Stimulated activated effector memory CD8-positive, alpha-beta T cell treated with anti-CD3 and anti-CD28 coated beads, Interleukin-12 subunit alpha, Interleukin-12 subunit beta, amount 100 ng/mL, for 72 hours (primary cell): ENCODE results near the gene AGAP1.

Source experiments
- ATAC-seq: fragments of 150-1000 bp; cut with Tn5 transposase; 2 replicates; pipeline ENCODE4 v1.10.0; 2021
- DNase-seq, 2 donors: peaks; one replicate each; pipeline ENCODE4 v3.0.0; 2021 to 2022; ENCODE audit warnings: low spot score in 2 of 2
- H3K27ac Mint-ChIP-seq: one replicate; pipeline ENCODE4 v1.8.0; 2022; ENCODE audit warnings: mild to moderate bottlenecking, mixed read lengths
- H3K36me3 Mint-ChIP-seq: one replicate; pipeline ENCODE4 v1.8.0; 2022; ENCODE audit warnings: mild to moderate bottlenecking, mixed read lengths
- H3K4me1 Mint-ChIP-seq: one replicate; pipeline ENCODE4 v1.8.0; 2022; ENCODE audit warnings: mixed read lengths
- H3K4me3 Mint-ChIP-seq: one replicate; pipeline ENCODE4 v1.8.0; 2022; ENCODE audit warnings: mild to moderate bottlenecking, mixed read lengths
- H3K9me3 Mint-ChIP-seq: one replicate; pipeline ENCODE4 v1.8.0; 2022; ENCODE audit warnings: mixed read lengths

The AGAP1 gene

DNA sequence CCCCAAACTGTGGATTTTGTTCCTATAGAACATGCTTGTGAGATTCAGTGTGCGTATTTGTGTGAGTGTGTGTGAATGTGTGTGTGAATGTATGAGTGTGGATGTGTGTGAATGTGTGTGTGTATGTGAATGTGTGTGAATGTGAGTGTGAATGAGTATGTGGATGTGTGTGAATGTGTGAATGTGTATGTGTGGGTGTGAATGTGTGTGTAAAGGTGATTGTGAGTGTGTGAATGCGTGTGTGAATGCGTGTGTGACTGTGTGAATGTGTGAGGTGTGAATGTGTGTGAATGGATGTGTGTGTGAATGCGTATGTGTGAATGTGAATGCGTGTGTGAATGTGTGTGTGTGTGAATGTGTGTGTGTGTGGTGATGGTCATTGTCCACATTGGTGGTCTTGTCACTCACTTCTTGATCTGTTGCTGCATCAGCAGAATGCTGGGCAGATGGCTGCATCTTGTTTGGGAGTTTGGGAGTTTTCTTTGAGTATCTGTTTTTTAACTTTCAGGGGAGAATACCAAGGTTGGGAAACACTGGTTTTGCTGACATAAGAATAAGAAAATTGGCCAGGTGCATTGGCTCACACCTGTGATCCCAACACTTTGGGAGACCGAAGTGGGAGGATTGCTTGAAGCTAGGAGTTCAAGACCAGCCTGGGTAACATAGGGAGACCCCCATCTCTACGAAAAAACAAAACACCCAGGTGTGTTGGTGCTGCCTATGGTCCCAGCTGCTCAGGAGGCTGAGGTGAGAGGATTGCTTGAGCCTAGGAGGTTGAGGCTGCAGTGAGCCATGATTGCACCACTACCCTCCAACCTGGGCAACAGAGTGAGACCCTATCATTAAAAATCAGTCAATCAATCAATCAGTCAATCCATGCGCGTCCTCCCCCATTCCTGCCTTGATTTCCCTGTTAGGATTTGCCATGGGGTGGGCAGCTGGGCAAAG, 18.2 kb downstream of the AGAP1 start:
- no peak for DNase-seq
- no peak overlapping the region for H3K4me3 Mint-ChIP-seq
- no peak for ATAC-seq
- H3K27ac Mint-ChIP-seq: no peak overlapping the region
- no peaks in the 10 kb centered on the region for H3K9me3 Mint-ChIP-seq
- H3K4me1 Mint-ChIP-seq: peaks cover 13% of the 10 kb centered on the region
- no peaks in the 10 kb centered on the region for H3K36me3 Mint-ChIP-seq

DNA sequence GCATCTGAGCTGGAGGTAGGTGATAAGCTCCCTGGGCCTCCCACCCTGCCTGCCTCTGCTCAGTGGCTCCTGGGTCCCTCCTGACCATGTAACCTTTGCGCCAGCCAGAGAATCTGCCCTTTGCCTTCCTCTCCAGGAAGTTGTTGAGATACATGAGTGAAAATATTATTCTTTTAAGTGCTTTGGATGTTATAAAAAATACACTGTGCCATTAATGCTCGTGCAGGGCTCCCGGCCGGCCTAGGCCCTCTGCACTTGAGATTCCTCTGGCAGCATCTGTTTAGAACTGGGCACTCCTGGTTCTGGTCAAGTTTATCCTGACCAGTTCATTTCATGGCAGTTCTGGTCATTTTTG, 18.8 kb downstream of the AGAP1 start:
- Mint-ChIP-seq H3K27ac (no peak overlapping the region), H3K9me3 (no peaks in the 10 kb centered on the region), H3K4me1 (peaks cover 13% of the 10 kb centered on the region), H3K36me3 (no peaks in the 10 kb centered on the region), H3K4me3 (no peak overlapping the region)
- DNase-seq (no peak), ATAC-seq (no peak)

DNA sequence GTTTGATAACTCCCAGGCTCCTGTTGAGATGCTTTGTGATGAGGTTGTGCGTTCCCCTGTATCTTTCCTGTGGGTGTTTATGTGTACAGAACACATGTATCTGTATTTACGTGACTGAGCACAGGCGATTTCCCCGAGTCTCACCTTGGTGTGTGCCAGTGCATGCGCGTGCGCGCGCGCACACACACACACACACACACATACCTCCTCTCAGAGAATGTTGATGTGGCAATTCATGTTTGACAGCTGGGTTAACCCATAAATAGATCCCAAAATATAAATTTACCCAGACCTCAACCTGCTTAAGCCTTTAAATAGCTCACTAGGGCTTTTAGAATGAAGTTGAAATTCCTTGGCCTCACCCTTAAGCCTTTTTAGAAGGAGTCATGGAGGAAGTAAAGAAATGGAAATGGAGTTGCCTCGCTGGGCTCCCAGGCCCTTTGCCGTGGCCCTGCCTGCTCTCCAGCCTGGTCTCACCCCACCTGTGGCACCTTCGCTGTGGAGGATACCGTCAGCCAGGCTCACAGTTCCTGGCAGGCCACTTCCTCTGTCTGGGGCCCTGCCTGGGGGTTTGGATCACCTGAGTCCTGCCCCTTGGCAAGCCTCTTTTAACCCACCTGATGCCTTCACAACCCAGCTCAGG, 20.3 kb downstream of the AGAP1 start:
- no peaks in the 10 kb centered on the region for H3K36me3 Mint-ChIP-seq
- H3K4me1 Mint-ChIP-seq: peaks cover 13% of the 10 kb centered on the region
- no peak overlapping the region for H3K4me3 Mint-ChIP-seq
- no peaks in the 10 kb centered on the region for H3K9me3 Mint-ChIP-seq
- DNase-seq: no peak
- H3K27ac Mint-ChIP-seq: no peak overlapping the region
- no peak for ATAC-seq

DNA sequence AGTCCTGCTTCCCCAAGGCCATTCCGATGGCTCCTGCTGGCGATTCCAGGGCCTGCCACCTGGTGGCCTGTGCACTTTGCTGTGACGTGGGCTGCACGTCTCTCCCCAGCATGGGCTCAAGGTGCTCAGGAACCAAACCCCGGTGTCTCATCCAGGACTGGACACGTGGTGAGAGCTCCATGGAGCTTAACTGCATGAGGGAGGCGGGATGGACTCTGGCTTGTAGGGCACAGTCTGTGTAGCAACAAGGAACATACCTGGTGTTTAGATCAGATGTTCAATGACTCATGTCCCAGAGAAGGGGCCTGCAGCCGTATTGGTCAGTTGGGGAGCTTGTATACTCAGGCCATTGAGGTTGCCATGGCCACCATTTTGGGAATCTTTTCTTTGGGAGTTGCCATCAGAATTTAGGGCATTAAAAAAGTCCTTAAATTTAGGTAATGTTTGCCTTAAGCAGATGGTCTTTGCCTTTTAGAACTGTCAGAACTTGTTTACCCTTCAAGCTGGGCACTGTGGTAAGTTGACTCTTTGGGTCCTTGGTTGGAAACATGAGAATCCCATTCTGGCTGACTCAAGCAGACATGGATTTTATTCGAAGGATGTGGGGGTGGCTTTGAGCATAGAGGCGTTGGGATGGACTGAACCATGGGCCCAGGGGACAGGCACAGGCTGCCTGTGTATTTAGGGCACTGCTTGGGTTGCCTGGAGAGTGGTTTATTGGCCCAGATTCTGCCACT, 21.0 kb downstream of the AGAP1 start:
- no peak for DNase-seq
- H3K9me3 Mint-ChIP-seq: no peaks in the 10 kb centered on the region
- no peaks in the 10 kb centered on the region for H3K36me3 Mint-ChIP-seq
- H3K27ac Mint-ChIP-seq: no peak overlapping the region
- peaks cover 13% of the 10 kb centered on the region for H3K4me1 Mint-ChIP-seq
- no peak overlapping the region for H3K4me3 Mint-ChIP-seq
- no peak for ATAC-seq

DNA sequence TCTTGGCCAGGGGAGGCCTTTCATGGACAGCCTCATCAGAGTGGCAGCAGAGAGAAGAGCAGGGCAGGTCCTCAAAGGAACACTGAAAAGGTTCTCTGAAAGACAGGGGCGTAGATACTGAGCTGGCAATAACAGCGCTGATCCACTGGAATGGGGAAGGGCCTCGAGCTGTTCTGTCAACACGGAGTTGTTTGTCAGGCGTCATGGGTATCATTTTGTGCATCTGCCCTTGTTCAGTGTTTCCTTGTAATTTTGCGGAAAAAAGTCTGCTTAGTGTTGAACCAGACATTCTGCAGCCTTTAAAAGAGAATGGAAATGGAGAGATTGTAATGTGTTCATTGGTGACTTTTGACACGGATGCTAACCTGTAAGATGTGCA, 21.5 kb downstream of the AGAP1 start:
- Mint-ChIP-seq H3K9me3 (no peaks in the 10 kb centered on the region), H3K36me3 (no peaks in the 10 kb centered on the region), H3K27ac (no peak overlapping the region), H3K4me1 (peaks cover 13% of the 10 kb centered on the region), H3K4me3 (no peak overlapping the region)
- ATAC-seq: no peak
- no peak for DNase-seq

DNA sequence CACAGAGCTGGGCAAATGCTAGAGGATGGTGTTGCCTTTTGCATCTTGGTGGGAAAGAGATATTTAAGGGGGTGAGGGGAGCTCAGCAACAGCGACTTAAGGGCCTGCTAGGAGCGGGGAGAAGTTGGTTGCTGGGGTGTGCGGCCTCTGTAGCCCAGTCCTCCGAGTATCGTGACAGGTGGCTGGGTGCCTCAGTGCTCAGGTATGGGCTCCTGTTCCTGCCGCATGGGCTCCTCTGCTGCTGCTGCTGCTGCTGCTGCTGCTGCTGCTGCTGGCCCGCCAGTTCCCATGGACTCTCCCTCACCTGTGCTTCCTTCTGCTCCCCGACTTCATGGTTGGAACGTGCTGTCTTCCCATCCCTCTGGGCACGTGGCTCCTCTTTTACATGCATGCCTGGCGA, 22.0 kb downstream of the AGAP1 start:
- Mint-ChIP-seq H3K36me3 (no peaks in the 10 kb centered on the region), H3K27ac (no peak overlapping the region), H3K4me1 (peaks cover 13% of the 10 kb centered on the region), H3K4me3 (no peak overlapping the region), H3K9me3 (no peaks in the 10 kb centered on the region)
- DNase-seq (no peak), ATAC-seq (no peak)

DNA sequence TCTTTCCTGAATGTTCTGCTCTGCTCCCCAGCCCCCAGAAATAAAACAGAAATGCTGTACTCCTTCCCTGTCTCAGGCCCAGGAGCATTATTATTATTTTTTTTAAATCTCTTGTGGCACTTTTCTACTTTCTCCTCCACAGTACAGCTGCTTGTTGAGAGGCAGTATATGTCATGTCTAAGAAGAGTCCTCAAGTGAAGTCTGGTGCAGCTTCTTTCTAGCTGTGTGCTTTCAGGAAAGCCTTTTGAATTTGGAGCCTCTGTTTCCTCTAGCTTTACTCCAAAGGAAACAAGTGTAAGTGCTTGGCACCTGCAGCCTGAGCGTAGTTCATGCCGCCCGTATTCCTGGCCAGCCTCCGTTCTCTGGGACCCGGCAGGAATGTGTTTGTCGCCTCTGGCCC, 22.4 kb downstream of the AGAP1 start:
- Mint-ChIP-seq H3K4me1 (peaks cover 13% of the 10 kb centered on the region), H3K27ac (no peak overlapping the region), H3K4me3 (no peak overlapping the region), H3K9me3 (no peaks in the 10 kb centered on the region), H3K36me3 (no peaks in the 10 kb centered on the region)
- DNase-seq (no peak), ATAC-seq (no peak)

DNA sequence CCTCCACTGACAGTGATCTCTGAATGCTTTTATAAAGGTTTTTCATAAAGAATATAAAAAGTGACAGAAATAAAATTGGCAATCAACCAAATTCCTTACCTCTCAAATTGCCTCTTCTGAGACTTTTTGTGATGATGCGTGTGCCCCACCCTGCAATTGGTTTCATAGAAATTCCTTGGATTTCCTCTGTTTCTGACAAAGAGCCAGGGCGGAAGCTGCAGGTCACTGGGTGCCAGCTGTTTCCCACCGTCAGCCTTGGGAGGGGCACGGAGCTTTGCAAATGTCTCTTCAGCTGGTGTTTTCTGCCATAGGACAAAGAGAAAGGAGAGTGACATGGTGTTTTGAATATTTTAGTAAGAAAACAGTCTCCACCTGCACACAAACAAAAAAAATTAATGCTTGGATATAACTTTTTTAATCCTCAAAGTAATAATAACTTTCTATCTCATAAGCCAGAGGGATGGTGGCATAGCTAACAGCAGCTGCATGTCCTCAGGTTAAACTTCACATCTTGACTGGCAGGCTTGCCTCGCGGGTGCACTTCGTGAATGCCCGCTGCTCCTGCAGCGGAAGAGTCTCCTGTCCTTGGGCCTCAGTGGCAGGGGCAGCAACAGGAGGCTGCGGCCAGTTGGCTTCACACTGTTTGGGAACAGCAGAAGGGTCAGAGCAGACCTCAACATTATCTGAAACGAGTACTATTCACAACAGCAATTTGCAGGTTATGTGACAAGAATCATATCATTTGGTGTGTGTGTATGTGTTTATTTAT, 24.7 kb downstream of the AGAP1 start:
- Mint-ChIP-seq H3K4me3 (no peak overlapping the region), H3K36me3 (no peaks in the 10 kb centered on the region), H3K27ac (no peak overlapping the region), H3K4me1 (peaks cover 26% of the 10 kb centered on the region), H3K9me3 (no peaks in the 10 kb centered on the region)
- ATAC-seq (no peak), DNase-seq (no peak)

DNA sequence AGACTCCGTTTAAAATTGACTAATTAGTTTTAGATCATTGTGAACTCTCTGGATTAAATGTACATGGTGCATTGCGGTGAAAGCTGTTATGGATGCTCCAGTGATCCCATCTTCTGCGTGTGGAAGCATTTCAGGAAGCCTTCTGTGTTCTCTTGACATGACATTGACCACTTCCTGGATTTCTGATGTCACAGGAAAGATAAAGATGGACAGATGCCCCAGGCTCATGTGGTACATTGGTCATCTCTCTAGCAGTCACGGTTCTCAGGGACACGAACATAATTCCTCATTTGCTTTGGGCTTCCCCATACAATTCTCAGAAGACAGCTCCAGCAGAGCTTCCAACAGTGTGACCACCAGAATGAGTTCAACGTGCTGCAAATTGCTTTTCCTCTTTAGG, 26.9 kb downstream of the AGAP1 start:
- ATAC-seq (no peak), DNase-seq (no peak)
- H3K9me3 Mint-ChIP-seq: no peaks in the 10 kb centered on the region
- H3K4me3 Mint-ChIP-seq: no peak overlapping the region
- H3K36me3 Mint-ChIP-seq: no peaks in the 10 kb centered on the region
- H3K27ac Mint-ChIP-seq: no peak overlapping the region
- peaks cover 13% of the 10 kb centered on the region for H3K4me1 Mint-ChIP-seq

DNA sequence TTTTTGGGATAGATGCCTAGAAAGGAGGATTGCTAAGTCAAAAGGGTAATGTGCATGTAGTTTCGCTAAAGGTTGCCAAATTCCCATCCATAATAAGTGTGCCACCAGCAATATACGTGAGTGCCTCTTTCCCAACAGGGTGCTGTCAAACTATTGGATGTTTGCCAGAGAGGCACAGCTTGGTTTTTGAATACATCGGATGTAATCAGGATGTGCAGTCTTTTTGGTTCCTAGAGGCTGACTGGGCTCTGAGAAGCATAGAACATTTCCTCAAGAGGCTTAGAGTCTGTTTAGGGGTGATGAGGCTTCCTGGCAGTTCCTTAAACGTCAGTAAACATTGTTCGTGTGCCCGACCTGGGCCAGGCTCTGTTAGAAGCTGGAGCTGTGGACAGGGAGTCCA, 28.0 kb downstream of the AGAP1 start:
- H3K27ac Mint-ChIP-seq: no peak overlapping the region
- H3K4me3 Mint-ChIP-seq: no peak overlapping the region
- no peaks in the 10 kb centered on the region for H3K9me3 Mint-ChIP-seq
- H3K36me3 Mint-ChIP-seq: no peaks in the 10 kb centered on the region
- ATAC-seq: no peak
- no peak for DNase-seq
- peaks cover 13% of the 10 kb centered on the region for H3K4me1 Mint-ChIP-seq

DNA sequence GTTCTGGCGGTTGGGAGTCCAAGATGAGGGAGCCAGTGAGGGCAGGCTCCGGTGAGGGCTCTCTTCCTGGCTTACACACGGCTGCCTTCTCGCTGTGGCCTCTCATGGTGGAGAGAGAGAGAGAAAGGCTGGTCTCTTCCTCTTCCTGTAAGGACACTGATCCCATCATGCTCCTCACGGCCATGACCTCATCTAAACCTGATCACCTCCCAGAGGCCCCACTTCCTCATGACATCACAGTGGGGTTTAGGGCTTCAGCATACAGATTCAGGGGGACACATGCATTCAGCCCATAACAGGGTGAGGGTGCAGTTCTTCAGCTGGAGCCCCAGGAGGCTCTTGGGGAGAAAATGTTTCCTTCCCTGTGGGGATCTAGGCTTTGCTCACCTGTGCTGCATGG, 29.2 kb downstream of the AGAP1 start:
- H3K27ac Mint-ChIP-seq: no peak overlapping the region
- no peaks in the 10 kb centered on the region for H3K9me3 Mint-ChIP-seq
- DNase-seq (no peak), ATAC-seq (no peak)
- H3K4me1 Mint-ChIP-seq: peaks cover 13% of the 10 kb centered on the region
- H3K4me3 Mint-ChIP-seq: no peak overlapping the region
- no peaks in the 10 kb centered on the region for H3K36me3 Mint-ChIP-seq

DNA sequence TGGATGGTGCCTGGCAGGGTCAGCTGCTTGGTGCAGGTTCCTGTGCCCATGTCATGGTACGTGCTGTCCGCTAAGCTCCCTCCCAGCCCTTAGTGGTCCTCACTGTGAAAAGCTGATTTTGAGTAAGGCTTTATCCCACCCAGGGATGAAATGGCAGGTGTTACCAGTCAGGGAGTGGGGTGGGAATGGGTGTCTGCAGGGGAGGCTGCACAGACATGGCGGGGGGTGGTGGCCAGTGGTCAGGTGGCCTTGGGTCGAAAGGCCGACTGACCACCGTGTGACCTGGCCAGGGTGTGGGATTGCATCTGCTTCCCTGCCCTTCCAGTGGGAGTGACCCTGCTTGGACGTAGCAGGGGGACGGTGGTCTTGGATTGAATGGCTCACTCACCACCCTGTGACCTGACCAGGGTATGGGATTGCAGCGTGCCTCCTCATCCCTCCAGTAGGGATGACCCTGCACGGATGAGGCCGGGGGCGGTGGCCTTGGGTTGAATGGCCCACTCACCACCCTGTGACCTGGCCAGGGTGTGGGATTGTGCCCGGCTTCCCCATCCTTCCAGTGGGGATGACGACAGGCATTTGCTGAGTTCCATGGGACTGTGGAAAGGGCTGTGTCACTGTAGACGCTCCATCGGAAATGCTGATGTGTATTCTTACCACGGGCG, 29.8 kb downstream of the AGAP1 start:
- Mint-ChIP-seq H3K4me1 (peaks cover 13% of the 10 kb centered on the region), H3K9me3 (no peaks in the 10 kb centered on the region), H3K4me3 (no peak overlapping the region), H3K36me3 (no peaks in the 10 kb centered on the region), H3K27ac (no peak overlapping the region)
- DNase-seq: no peak
- ATAC-seq: no peak

DNA sequence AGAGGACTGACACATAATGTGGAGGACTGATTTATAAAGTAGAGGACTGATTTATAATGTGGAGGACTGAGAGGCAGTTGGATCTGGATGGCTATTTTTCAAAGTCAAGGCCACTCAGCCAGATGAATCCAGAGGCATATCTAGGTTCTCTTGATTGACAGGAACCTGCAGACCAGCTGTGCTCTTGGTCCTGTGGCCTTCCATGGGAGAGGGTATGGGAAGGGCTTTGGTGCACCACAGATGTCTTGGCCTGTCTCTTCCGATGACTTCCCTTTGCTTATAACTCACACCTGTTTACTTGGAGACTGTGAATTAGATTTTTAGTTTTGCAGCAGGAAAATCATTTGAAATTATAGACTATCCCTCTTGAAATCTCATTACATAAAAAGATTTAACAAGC, 32.3 kb downstream of the AGAP1 start:
- peaks cover 13% of the 10 kb centered on the region for H3K4me1 Mint-ChIP-seq
- H3K9me3 Mint-ChIP-seq: no peaks in the 10 kb centered on the region
- H3K4me3 Mint-ChIP-seq: no peak overlapping the region

DNA sequence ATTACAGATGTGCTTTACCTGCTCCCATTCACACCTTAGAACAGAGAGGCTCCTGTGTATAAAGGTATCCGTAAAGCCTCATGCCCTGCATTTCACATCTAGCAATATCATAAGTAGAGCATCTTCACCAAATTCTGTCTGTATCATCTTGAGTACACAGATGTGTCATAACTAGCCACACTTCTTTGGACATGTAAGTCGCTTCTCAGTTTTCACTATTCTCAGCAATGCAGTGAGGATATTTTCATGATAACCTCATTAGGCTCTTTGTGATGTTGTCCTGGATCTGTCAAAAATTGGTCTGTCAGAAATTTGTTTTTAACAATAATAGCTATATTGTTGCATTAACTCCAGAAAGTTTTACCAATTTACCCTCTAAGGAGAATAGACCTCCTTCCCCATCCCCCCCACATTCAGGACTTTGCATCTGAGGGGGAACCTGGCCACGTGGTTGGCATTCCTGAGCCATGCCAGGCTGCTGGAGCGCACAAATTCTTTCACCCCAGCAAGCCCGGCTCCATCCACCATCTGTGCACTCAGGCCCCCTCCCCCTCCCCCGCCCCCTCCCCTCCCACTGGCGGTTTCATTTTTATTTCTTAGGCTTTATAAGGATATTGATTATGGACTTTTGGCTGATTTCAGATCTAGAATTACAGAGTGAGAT, 34.1 kb downstream of the AGAP1 start:
- Mint-ChIP-seq H3K4me1 (peaks cover 3% of the 10 kb centered on the region), H3K4me3 (no peak overlapping the region), H3K36me3 (no peaks in the 10 kb centered on the region), H3K9me3 (no peaks in the 10 kb centered on the region), H3K27ac (no peak overlapping the region)
- DNase-seq (no peak), ATAC-seq (no peak)

More for the DNA sequence above, 32.3 kb downstream of the AGAP1 start:
- ATAC-seq (no peak), DNase-seq (no peak)
- Mint-ChIP-seq H3K36me3 (no peaks in the 10 kb centered on the region), H3K27ac (no peak overlapping the region)
